SH-SY5Y (cell line): ENCODE measurements around the gene TSPAN8.

ENCODE experiments used
- GATA2 ChIP-seq: IDR thresholded peaks from 2 replicates; pipeline ENCODE4 v1.6.1; 2011; ENCODE audit warnings: mild to moderate bottlenecking, low read depth, low read length
- GATA3 ChIP-seq: IDR thresholded peaks from 2 replicates; pipeline ENCODE4 v1.6.1; 2011; ENCODE audit warnings: low read depth, mild to moderate bottlenecking, low read length, moderate library complexity

The TSPAN8 gene

GRCh38 chr12:71142016-71142415 is 15.8 kb downstream of the TSPAN8 start:
- TF ChIP-seq GATA3 (no peak), GATA2 (no peak)

- TF ChIP-seq GATA3 = no peak
- TF ChIP-seq GATA2 = no peak
Measured at GRCh38 chr12:71141378-71141926, 16.3 kb downstream of the TSPAN8 start.

DNA sequence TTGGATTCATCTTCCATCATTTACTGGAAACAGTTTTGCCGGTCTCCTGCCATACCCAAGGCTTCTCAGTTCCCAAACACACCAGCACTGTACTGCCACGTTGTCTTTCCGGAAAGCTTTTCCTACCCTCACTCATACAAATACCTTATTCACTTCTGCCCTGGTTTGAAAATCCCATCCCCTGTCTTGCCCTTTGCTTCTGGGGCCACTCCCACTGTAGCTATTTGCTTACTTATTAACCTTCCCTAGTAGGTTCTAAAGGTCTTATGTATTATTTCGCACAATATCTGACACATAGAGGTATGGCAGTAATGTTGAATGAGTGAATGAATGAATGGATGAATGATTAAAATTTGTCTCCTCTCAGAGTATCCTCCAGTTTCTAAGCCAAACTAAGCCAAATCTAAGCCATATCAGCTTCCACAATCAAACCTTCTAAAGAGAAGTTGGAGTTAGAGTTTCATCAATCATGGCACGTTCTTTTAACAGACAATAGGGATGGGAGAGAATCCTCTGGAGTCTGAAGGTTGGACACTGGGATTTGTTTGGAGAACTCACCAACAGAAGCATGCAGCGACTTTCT is 18.6 kb downstream of the TSPAN8 start:
- TF ChIP-seq GATA2 (no peak), GATA3 (no peak)

- TF ChIP-seq GATA3 (no peak), GATA2 (no peak)
Measured at GRCh38 chr12:71138011-71138410, 19.8 kb downstream of the TSPAN8 start.

DNA sequence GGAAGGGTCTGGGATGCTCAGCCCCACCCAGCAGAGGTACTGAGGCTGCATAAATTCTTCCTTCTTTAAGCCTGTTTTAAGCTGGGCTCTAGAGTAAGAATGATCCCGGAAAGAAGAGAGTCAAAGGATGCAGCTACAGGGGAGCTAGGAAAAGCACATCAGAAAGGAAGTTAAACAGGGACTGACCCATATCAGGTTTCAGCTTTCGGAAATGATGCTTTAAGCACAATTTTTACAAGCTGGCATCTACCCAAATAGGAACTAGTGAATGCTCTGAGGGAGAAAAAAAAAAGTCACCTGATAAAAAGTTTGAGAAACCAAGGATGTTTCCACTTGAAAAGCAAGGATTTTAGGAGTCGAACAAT is 22.0 kb downstream of the TSPAN8 start:
- TF ChIP-seq GATA3 = no peak
- TF ChIP-seq GATA2 = no peak

GRCh38 chr12:71135077-71135811 is 22.6 kb downstream of the TSPAN8 start:
- TF ChIP-seq GATA3 (no peak), GATA2 (no peak)

- no peak for TF ChIP-seq GATA3
- no peak for TF ChIP-seq GATA2
Measured at GRCh38 chr12:71134405-71134804, 23.4 kb downstream of the TSPAN8 start.

DNA sequence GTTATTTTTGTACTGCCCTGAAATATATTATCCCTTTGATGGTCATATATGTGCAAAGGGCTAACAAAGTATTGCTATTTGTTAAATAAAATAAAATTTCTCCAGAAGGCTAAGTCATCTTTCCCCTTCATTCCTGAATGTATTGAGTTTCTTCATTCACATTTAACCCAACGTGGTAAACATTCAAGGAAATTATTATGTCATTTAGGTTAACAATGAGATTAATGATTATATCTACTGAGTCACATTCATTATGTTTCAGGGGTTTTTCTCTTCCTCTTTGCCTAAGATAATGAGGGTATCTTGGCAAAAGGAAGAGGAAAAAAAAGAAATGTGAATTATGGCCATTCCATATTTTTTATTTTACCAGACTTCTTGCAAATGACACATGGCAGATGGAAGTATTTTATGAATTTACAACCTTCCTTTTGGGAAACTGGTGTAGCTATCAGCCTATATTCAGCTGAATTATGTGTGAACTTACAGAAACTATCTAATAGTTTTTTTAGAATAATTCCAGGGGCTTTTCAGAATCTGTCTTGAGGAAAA is 27.2 kb downstream of the TSPAN8 start:
- TF ChIP-seq GATA3 = no peak
- no peak for TF ChIP-seq GATA2

DNA sequence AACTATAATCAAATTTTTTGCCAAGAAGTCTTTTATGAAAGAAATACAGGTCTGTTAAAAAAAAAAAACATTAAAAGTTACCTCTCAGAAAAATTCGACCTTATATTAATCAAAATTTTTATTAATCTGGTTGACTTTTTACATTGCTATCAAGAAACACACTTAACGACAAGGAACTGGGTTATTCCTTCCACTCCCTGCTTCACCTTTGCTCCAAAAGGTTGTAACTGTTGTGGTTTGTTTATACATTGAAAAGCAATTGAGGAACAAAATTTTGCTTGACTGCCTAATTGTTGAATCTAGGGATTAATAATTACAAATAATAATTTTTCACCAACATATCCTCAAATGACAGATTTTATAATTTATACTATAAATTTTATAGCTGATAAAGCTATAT is 28.4 kb downstream of the TSPAN8 start:
- TF ChIP-seq GATA3 = no peak
- TF ChIP-seq GATA2 = no peak

- TF ChIP-seq GATA2 = no peak
- TF ChIP-seq GATA3 = no peak
Measured at GRCh38 chr12:71128191-71128788, 29.5 kb downstream of the TSPAN8 start.

DNA sequence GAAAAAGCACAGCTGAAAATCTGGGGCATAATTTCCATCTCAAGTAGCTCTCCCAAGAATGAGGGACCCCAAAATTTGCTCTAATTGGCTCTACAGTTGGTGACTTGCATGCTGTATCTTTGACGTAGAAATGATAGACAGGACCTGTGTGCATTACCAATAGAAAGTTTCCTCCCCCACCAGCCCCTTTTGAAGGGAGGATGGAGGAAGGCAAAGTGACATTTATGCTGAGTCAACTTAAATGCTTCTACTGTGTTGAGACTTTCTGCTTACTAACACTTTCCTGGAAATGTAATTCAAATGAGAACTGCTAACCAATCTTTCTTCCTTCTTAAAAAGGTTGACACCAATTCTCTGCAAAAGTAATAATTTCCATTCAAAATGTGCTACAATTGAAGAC is 31.9 kb downstream of the TSPAN8 start:
- TF ChIP-seq GATA3 (no peak), GATA2 (no peak)

DNA sequence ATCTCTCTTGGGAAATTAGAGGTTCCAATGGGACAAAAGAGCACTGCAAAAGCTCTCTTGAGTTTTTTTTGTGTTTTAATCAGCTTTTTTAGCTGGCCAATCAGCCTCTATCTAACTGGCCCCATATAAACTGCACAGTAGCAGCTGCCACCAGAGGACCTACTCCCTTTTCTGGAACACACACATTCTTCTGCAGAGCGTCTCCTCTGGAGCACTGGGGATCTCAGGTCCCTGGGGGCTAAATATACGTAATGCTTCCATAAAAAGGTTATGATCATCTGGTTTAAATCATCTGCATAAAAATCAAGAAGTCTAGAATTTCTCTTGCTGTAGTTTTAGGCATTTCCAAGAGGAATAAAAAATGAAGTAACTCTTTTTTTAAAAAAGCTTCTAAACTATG is 32.3 kb downstream of the TSPAN8 start:
- TF ChIP-seq GATA3 = no peak
- TF ChIP-seq GATA2 = no peak

- TF ChIP-seq GATA3 (no peak), GATA2 (no peak)
Measured at GRCh38 chr12:71124835-71125460, 32.9 kb downstream of the TSPAN8 start.

GRCh38 chr12:71109834-71110233 is 48.0 kb downstream of the TSPAN8 start:
- TF ChIP-seq GATA3 (no peak), GATA2 (no peak)

GRCh38 chr12:71108355-71108754 is 49.4 kb downstream of the TSPAN8 start:
- TF ChIP-seq GATA3 (no peak), GATA2 (no peak)
